DND-41 (cell line): ENCODE measurements around the gene TMEM117.

Source experiments
- ATAC-seq: fragments of 200-7000 bp; cut with Tn5 transposase; 3 replicates; pipeline ENCODE4 v1.9.1; 2021; ENCODE audit warnings: low read depth; ENCODE audit not compliant: insufficient read depth
- DNase-seq: peaks from one replicate; pipeline ENCODE4 v3.0.0-alpha.2; 2020
- H2AFZ ChIP-seq: 2 replicates; pipeline ENCODE4 v1.6.0; 2012; ENCODE audit warnings: low read depth, low read length
- H3K27ac ChIP-seq: 2 replicates; pipeline ENCODE4 v1.5.1; 2012; ENCODE audit warnings: low read length, inconsistent platforms
- H3K27me3 ChIP-seq: fragments of 200-600 bp; sonication (generic); 2 replicates; pipeline ENCODE4 v1.6.0; 2012; ENCODE audit warnings: low read length, mild to moderate bottlenecking, inconsistent platforms; ENCODE audit not compliant: insufficient read depth, poor library complexity
- H3K36me3 ChIP-seq: 2 replicates; pipeline ENCODE4 v1.5.1; 2012; ENCODE audit warnings: low read length, inconsistent platforms; ENCODE audit not compliant: insufficient read depth
- H3K4me1 ChIP-seq: 2 replicates; pipeline ENCODE4 v1.5.1; 2012; ENCODE audit warnings: mild to moderate bottlenecking, low read length; ENCODE audit not compliant: insufficient read depth
- H3K4me2 ChIP-seq: 2 replicates; pipeline ENCODE4 v1.6.0; 2012; ENCODE audit warnings: mild to moderate bottlenecking, moderate library complexity, low read length, inconsistent platforms; ENCODE audit not compliant: insufficient read depth
- H3K4me3 ChIP-seq, 2 experiments: fragments of 200-600 bp in 1 of 2; shearing (Covaris generic) in 1 of 2; 2 replicates each; pipeline ENCODE4 v1.5.1; 2012 to 2016; ENCODE audit warnings: inconsistent platforms in 2 of 2, low read length in 2 of 2, mild to moderate bottlenecking in 2 of 2, low read depth in 1 of 2, moderate library complexity in 1 of 2
- H3K79me2 ChIP-seq: 2 replicates; pipeline ENCODE4 v1.6.0; 2012; ENCODE audit warnings: low read length, inconsistent platforms; ENCODE audit not compliant: insufficient read depth
- H3K9ac ChIP-seq: 2 replicates; pipeline ENCODE4 v1.6.0; 2012; ENCODE audit warnings: low read depth, mild to moderate bottlenecking, inconsistent platforms, low read length, moderate library complexity
- H3K9me3 ChIP-seq: 2 replicates; pipeline ENCODE4 v1.5.1; 2012; ENCODE audit warnings: low read length, moderate library complexity, mild to moderate bottlenecking, inconsistent platforms; ENCODE audit not compliant: insufficient read depth, severe bottlenecking
- H4K20me1 ChIP-seq: 2 replicates; pipeline ENCODE4 v1.6.0; 2012; ENCODE audit warnings: low read length; ENCODE audit not compliant: insufficient read depth
- EZH2 ChIP-seq: IDR thresholded peaks from 3 replicates; pipeline ENCODE4 v1.6.1; 2012; ENCODE audit warnings: borderline replicate concordance, low read depth, mild to moderate bottlenecking, moderate library complexity, low read length, inconsistent platforms; ENCODE audit not compliant: severe bottlenecking
- TF ChIP-seq, protein P1 (sequence below): IDR thresholded peaks from 2 replicates; pipeline ENCODE4 v1.5.1; 2012; ENCODE audit warnings: borderline replicate concordance, low read length, moderate library complexity, mild to moderate bottlenecking; ENCODE audit not compliant: poor library complexity, severe bottlenecking; ENCODE audit errors: extremely low read depth

The TMEM117 gene

DNA sequence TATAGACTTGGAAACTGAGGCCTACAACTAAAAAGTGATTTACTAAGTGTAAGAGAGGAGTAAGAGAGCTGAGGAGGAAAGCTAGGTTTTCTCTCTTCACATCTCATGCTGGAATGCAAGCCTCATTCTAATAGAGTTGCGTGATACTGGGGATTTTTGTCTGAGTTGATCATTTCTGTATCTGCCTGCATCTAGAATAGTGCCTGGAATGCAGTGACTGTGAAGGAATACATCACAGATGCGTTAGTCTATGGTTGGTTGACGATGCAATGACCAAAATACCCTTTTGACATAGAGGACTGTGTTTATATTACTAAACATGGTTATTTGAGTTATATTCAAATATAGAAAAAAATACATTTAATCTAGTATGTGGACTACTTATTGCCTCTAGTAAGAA lies 9.2 kb upstream of the TMEM117 start:
- Histone ChIP-seq H3K36me3 (no peaks in the 10 kb centered on the region), H3K4me1 (no peaks in the 10 kb centered on the region), H3K9ac (no peak overlapping the region), H4K20me1 (no peaks in the 10 kb centered on the region), H2AFZ (no peak overlapping the region), H3K9me3 (no peaks in the 10 kb centered on the region), H3K79me2 (no peaks in the 10 kb centered on the region), H3K4me3 (no peak overlapping the region), H3K4me2 (no peak overlapping the region), H3K27ac (no peak overlapping the region), H3K27me3 (no peaks in the 10 kb centered on the region)
- TF ChIP-seq EZH2 = no peak
- TF ChIP-seq, protein P1, sequence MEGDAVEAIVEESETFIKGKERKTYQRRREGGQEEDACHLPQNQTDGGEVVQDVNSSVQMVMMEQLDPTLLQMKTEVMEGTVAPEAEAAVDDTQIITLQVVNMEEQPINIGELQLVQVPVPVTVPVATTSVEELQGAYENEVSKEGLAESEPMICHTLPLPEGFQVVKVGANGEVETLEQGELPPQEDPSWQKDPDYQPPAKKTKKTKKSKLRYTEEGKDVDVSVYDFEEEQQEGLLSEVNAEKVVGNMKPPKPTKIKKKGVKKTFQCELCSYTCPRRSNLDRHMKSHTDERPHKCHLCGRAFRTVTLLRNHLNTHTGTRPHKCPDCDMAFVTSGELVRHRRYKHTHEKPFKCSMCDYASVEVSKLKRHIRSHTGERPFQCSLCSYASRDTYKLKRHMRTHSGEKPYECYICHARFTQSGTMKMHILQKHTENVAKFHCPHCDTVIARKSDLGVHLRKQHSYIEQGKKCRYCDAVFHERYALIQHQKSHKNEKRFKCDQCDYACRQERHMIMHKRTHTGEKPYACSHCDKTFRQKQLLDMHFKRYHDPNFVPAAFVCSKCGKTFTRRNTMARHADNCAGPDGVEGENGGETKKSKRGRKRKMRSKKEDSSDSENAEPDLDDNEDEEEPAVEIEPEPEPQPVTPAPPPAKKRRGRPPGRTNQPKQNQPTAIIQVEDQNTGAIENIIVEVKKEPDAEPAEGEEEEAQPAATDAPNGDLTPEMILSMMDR = no peak
- ATAC-seq = no peak
- DNase-seq = no peak

DNA sequence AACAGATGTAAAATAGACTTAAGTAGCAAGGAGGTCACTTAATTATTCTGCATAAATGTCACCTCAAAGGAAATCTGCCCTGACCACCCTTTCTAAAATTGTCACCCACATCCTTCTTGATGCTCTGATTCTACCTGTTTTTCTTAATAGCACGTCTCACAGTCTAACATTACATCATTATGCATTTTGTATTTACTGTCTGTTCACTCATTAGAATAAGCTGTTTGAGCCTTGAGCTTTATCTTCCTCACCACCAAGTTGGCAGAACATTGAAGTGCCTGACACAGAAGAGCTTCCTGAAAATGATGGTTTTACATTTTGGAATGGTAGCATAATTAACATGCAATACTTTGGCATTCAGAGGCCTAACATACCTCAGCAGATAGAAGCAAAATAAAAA lies 8.8 kb upstream of the TMEM117 start:
- Histone ChIP-seq H3K36me3 (no peaks in the 10 kb centered on the region), H3K4me2 (no peak overlapping the region), H3K27ac (no peak overlapping the region), H3K27me3 (no peaks in the 10 kb centered on the region), H2AFZ (no peak overlapping the region), H3K79me2 (no peaks in the 10 kb centered on the region), H3K4me3 (no peak overlapping the region), H4K20me1 (no peaks in the 10 kb centered on the region), H3K4me1 (no peaks in the 10 kb centered on the region), H3K9ac (no peak overlapping the region), H3K9me3 (no peaks in the 10 kb centered on the region)
- DNase-seq = no peak
- no peak for ATAC-seq
- TF ChIP-seq, protein P1 = no peak
- no peak for TF ChIP-seq EZH2

DNA sequence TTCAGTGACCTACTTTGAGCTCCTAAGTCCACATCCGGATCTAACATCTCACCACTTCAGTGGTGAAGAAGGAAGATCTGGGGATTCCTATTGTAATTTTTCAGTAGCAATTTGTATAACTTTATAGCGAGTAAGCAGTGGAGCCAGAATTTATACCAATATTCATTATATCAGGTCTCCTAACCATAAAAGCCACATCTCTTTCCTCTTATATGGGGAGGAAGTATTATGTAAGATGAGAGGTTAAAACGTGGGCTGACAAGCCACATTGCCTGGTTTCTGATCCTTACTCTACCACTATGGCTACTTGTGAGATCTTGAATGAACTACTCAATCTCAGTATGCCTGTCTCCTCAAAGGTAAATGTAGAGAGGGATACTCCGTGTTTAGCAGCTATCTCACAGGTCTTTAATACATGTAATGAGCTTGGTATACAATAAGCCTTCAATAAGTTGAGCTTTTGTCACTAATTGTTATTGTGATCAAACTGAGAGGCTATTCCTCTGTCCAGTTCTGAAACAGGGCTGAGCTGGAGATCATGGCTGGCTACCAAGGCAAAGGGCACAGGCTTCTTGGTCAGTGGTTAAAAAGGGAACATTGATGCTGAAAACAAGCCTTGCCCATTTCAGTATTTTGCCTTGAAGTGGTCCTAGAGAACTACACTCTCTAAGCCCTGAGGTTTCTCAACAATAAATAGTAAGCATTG lies 3.3 kb upstream of the TMEM117 start:
- no peak for ATAC-seq

More for the DNA sequence above, 3.3 kb upstream of the TMEM117 start:
- Histone ChIP-seq H3K9ac (no peak overlapping the region), H2AFZ (no peak overlapping the region), H3K79me2 (no peaks in the 10 kb centered on the region), H3K4me1 (peaks cover 13% of the 10 kb centered on the region), H3K4me3 (no peak overlapping the region), H3K27me3 (peaks cover 31% of the 10 kb centered on the region), H3K4me2 (no peak overlapping the region), H3K9me3 (no peaks in the 10 kb centered on the region), H3K36me3 (no peaks in the 10 kb centered on the region), H3K27ac (no peak overlapping the region), H4K20me1 (no peaks in the 10 kb centered on the region)
- TF ChIP-seq, protein P1 = no peak
- TF ChIP-seq EZH2 = no peak
- DNase-seq = no peak
